ENCODE results near the gene BRS3. TPM values are rescaled to one million over a fixed set of nuclear protein-coding genes. Genes with fewer than 3 reads are reported as not detected.

The BRS3 gene
- total RNA-seq, 1 experiment from 2014 or later, result not detected

DNA sequence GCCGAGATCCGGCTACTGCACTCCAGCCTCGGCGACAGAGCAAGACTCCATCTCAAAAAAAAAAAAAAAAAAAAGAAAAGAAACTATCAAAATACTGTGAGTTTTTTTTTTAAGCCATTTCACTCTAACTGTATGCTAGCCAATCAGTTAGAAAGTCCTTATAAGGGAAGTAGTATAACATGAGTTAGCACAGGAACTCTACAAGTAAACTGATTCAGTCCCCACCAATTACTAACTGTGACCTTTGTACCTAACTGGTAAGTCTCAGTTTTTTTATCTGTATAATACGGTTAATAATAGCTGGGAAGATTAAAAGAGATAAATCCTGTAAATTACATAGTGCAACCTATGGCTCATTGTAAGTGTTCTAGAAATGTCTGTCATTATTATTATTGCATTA, 35.1 kb upstream of the BRS3 start:
- Histone ChIP-seq H3K4me3 (ENCODE audit: low read depth in 2 of 2, low read length in 2 of 2) (no peak overlapping the region), H3K9me3 (ENCODE audit: control insufficient read depth, insufficient read depth, low read depth, low read length) (no peaks in the 10 kb centered on the region), H3K4me1 (ENCODE audit: control insufficient read depth, insufficient read depth, low read length) (no peaks in the 10 kb centered on the region), H3K36me3 (ENCODE audit: control insufficient read depth, insufficient read depth, low read length) (no peaks in the 10 kb centered on the region), H3K27me3 (ENCODE audit: control insufficient read depth, insufficient read depth, low read length) (no peaks in the 10 kb centered on the region; the same call in none of the 2 replicates), H3K27ac (ENCODE audit: low read length) (no peak overlapping the region)
- intact Hi-C loops (cut with micrococcal nuclease; ENCODE audit: unreplicated experiment), result no loop called here
- ATAC-seq, result no peak
- TF ChIP-seq, protein P1, sequence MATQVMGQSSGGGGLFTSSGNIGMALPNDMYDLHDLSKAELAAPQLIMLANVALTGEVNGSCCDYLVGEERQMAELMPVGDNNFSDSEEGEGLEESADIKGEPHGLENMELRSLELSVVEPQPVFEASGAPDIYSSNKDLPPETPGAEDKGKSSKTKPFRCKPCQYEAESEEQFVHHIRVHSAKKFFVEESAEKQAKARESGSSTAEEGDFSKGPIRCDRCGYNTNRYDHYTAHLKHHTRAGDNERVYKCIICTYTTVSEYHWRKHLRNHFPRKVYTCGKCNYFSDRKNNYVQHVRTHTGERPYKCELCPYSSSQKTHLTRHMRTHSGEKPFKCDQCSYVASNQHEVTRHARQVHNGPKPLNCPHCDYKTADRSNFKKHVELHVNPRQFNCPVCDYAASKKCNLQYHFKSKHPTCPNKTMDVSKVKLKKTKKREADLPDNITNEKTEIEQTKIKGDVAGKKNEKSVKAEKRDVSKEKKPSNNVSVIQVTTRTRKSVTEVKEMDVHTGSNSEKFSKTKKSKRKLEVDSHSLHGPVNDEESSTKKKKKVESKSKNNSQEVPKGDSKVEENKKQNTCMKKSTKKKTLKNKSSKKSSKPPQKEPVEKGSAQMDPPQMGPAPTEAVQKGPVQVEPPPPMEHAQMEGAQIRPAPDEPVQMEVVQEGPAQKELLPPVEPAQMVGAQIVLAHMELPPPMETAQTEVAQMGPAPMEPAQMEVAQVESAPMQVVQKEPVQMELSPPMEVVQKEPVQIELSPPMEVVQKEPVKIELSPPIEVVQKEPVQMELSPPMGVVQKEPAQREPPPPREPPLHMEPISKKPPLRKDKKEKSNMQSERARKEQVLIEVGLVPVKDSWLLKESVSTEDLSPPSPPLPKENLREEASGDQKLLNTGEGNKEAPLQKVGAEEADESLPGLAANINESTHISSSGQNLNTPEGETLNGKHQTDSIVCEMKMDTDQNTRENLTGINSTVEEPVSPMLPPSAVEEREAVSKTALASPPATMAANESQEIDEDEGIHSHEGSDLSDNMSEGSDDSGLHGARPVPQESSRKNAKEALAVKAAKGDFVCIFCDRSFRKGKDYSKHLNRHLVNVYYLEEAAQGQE (IDR thresholded peaks at IDR 0.05; ENCODE audit: insufficient read depth in 1 of 2, low read depth in 2 of 2, low read length in 1 of 2), result no peak
- TF ChIP-seq POLR2AphosphoS5 (IDR thresholded peaks at IDR 0.05; ENCODE audit: low read depth, low read length) (no peak), SIN3A (IDR thresholded peaks at IDR 0.05; ENCODE audit: borderline replicate concordance, insufficient read depth, low read depth, low read length) (no peak), TCF7L2 (IDR thresholded peaks at IDR 0.05; ENCODE audit: low read depth, low read length) (no peak)
- TF ChIP-seq, protein P2, sequence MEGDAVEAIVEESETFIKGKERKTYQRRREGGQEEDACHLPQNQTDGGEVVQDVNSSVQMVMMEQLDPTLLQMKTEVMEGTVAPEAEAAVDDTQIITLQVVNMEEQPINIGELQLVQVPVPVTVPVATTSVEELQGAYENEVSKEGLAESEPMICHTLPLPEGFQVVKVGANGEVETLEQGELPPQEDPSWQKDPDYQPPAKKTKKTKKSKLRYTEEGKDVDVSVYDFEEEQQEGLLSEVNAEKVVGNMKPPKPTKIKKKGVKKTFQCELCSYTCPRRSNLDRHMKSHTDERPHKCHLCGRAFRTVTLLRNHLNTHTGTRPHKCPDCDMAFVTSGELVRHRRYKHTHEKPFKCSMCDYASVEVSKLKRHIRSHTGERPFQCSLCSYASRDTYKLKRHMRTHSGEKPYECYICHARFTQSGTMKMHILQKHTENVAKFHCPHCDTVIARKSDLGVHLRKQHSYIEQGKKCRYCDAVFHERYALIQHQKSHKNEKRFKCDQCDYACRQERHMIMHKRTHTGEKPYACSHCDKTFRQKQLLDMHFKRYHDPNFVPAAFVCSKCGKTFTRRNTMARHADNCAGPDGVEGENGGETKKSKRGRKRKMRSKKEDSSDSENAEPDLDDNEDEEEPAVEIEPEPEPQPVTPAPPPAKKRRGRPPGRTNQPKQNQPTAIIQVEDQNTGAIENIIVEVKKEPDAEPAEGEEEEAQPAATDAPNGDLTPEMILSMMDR (IDR thresholded peaks at IDR 0.05), result no peak
- ChIA-PET POLR2A (no interaction called here), CTCF (interaction anchor here (0.6 kb wide), 1 partner anchor 17 kb away, joined by 12 read pairs; no protein-coding TSS in a partner anchor)
- in situ Hi-C loops (cut with HindIII; ENCODE audit: low pct_unique_long_range_greater_than_20kb, low sequenced_read_pairs), result no loop called here
- no peak for DNase-seq (ENCODE audit: low read depth, low spot score)
- no TSS peak for BruUV-seq (replicated peaks)

DNA sequence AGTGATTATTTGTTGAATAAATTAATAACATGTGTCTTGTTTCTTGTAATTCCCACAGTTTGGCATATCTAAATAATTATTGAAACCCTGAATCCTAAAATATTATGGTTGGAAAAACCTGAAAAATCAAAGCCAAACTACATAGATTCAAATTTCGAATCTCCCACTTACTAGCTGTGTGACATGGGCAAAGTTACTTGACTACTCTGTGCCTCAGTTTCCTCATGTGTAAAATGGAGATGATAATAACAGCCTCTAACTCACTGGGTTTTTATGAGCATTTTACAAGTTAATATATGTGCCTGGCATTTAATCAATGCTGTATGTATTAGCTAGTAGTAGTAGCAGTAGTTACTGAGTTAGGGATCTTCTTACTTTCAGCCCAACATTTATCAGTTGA, 34.6 kb upstream of the BRS3 start:
- Histone ChIP-seq H3K27me3 (ENCODE audit: control insufficient read depth, insufficient read depth, low read length) (no peaks in the 10 kb centered on the region; the same call in none of the 2 replicates), H3K4me3 (ENCODE audit: low read depth in 2 of 2, low read length in 2 of 2) (no peak overlapping the region), H3K36me3 (ENCODE audit: control insufficient read depth, insufficient read depth, low read length) (no peaks in the 10 kb centered on the region), H3K9me3 (ENCODE audit: control insufficient read depth, insufficient read depth, low read depth, low read length) (no peaks in the 10 kb centered on the region), H3K4me1 (ENCODE audit: control insufficient read depth, insufficient read depth, low read length) (no peaks in the 10 kb centered on the region), H3K27ac (ENCODE audit: low read length) (no peak overlapping the region)
- ATAC-seq, result no peak
- DNase-seq (ENCODE audit: low read depth, low spot score), result no peak
- TF ChIP-seq, protein P1 (IDR thresholded peaks at IDR 0.05; ENCODE audit: insufficient read depth in 1 of 2, low read depth in 2 of 2, low read length in 1 of 2), result no peak
- TF ChIP-seq, protein P2 (IDR thresholded peaks at IDR 0.05), result no peak
- no peak for TF ChIP-seq SIN3A (IDR thresholded peaks at IDR 0.05; ENCODE audit: borderline replicate concordance, insufficient read depth, low read depth, low read length)
- no peak for TF ChIP-seq TCF7L2 (IDR thresholded peaks at IDR 0.05; ENCODE audit: low read depth, low read length)
- TF ChIP-seq POLR2AphosphoS5 (IDR thresholded peaks at IDR 0.05; ENCODE audit: low read depth, low read length), result no peak
- CTCF ChIA-PET, result interaction anchor here (0.6 kb wide), 1 partner anchor 18 kb away, joined by 12 read pairs; no protein-coding TSS in a partner anchor
- in situ Hi-C loops (cut with HindIII; ENCODE audit: low pct_unique_long_range_greater_than_20kb, low sequenced_read_pairs), result no loop called here
- POLR2A ChIA-PET, result no interaction called here
- BruUV-seq (replicated peaks), result no TSS peak
- intact Hi-C loops (cut with micrococcal nuclease; ENCODE audit: unreplicated experiment), result no loop called here

All from Panc1 (cell line).